ENCODE data around the gene RAB3GAP1.
"Not testable (repeated sequence)": the region's sequence is repeated elsewhere in the genome, so short reads cannot be mapped to it uniquely, and the experiment has no call there.

The RAB3GAP1 gene

DNA sequence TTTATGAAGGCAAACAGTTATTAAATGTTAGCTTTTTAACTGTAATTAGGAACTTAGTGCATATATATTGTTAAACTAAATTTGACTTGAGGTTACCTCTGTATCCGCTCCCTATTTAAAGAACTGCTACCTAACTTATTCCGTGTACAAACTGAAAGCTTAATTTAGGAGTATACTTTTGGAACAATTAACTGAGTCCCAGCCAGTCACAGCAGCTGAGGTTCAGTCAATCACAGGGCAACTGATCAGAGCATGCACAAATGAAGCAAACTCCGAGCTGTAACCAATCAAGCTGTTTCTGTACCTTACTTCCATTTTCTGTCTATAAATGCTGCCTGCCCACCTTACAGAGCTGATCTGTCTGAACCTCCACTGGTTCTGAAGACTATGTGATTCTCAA is 61.2 kb downstream of the RAB3GAP1 start:
- no peak for FAIRE-seq

DNA sequence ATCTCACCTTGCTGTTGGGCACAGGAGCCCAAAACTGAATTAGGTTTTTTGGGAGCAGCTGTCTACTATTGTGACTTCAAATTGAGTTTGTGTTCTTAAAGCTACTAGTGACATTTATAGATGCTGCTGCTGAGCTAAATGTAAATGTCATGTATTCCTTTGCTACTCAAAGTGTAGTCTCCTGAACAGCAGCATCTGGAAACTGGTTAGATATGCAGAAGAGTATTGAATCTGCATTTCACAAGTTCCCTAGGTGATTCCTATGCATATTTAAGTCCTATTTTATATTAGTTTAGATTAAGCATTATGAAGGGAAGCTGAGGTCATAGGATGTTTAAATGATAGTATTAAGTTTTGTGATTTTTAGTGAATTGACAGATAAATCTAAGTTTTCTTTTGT is 67.5 kb downstream of the RAB3GAP1 start:
- FAIRE-seq, result no peak

DNA sequence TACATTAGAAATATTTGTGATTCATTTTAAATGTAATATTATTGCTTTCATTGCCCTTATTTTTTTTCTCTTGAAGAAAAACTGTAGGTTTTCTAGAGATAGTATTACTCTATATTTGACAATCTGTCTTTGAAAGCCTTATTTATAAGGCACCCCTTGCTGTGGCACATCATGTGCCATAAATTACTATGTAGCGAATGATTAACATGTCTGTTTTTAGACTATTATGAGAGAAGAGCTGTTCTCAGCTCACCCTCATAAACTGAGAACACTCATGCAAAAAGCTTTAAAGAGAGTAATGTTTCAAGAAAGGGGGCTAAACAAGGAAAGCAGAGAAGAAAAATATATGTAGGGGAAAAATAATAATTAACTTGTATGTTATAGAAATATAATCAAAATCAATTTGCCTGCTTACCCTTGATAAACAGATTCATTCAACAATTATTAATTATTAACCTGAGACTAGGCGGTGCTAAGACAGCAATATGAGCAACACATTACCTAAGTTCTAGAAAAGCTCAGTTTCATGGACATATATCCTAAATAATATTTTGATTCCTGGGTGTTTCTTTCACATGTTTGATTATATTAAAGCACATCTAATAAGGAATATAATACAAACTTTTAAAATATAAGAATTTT is 69.0 kb downstream of the RAB3GAP1 start:
- FAIRE-seq, result peak; percentile 97

DNA sequence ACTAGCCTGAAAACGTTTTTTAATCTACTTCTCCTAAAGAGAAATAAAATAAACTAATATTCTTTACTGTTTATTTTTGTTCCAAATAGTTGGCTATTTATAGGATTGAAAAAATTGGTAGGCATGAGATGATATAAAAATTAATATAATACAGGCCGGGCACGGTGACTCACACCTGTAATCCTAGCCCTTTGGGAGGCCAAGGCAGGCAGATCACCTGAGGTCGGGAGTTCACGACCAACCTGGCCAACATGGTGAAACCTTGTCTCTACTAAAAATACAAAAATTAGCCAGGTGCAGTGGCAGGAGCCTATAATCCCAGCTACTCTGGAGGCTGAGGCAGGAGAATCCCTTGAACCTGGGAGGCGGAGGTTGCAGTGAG is 69.6 kb downstream of the RAB3GAP1 start:
- not testable (repeated sequence) for FAIRE-seq

DNA sequence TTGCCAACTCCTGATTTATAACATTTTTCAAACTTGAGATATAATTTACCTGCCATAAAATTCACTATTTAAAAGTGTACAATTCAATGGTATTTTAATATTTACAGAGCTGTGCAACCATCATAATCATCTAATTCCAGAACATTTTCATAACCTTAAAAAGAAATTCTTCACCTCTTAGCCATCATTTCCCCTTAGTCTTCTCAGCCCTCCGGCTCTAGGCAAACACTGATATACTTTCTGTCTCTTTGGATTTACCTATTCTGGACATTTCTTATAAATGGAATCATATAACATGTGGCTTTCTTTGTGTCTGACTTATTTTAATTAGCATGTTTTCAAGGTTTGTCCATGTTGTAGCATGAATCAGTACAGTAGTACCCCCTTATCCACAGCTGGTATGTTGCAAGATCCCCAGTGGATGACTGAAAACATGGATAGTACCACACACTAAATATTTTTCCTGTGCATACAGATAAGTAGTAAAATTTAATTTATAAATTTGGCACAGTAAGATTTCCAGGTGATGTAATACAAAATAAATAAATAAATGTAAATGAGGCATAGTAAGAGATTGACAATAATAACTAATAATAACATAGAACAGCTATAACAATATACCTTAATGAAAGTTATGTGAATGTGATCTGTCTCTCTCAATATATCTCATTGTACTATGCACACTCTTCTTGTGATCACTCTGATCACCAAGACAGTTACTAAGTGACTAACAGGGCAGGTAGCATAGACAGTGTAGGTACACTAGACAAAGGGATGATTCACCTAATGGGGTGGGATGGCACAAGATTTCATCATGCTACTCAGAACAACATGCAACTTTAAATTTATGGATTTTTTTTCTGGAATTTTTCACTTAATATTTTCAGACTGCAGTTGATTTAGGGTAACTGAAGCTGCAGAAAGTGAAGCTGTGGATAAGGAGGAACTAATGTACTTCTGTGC is 73.1 kb downstream of the RAB3GAP1 start:
- FAIRE-seq, result peak; percentile 86

DNA sequence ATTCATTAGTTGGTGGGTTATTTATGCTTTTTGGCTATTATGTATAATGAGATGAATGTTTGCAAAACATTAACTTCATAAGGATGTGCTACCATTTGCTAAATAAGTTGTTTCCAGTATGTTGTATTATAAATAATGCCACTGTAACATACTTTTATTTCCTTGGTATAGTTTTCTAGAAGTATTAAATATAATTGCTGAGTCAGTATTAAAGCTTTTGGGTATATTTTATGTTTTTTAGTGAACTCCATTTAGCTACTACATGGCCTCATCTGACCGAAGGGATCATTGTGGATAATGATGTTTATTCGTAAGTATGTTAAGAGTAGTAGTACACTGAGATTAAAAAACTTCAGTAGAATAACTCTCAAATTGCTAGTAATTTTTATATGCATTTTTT is 73.8 kb downstream of the RAB3GAP1 start:
- FAIRE-seq, result peak; percentile 13

DNA sequence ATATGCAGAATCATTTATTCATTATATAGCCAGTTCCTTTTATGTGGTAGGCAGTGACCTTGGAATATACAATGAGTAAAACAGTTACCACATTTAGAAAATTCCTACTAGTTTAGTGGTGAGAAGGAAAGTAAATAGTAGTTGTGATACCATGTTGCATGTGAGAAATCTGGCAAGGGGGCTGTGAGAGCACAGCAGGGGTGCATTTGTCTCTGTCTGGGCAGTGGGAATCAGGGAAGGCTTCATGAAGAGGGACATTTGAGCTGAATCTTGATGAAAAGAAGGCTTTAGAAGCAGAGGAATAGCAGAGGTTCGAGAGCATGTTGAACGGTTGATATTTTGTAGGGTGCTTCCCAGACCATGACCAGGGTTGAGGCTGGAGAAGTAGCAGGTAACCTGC is 78.7 kb downstream of the RAB3GAP1 start:
- FAIRE-seq, result no peak

DNA sequence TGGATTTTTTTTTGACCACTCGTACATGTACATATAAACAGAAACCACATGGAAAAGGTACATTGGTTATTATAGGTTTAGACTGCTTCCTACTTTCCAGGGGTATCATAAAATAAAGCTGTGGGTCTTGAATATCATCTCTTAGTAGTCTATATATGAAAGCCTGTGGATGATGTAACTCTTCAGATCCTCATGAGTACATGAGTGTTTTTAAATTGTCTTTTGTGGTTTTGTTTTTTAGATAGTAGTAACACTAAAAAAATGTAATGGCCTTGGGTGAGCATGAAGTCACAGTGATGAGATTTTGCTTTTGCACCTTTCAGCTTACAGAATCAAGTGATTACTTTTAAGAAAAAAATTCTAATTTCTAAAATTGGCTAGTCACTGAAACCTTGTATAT is 80.2 kb downstream of the RAB3GAP1 start:
- peak; percentile 55 for FAIRE-seq

DNA sequence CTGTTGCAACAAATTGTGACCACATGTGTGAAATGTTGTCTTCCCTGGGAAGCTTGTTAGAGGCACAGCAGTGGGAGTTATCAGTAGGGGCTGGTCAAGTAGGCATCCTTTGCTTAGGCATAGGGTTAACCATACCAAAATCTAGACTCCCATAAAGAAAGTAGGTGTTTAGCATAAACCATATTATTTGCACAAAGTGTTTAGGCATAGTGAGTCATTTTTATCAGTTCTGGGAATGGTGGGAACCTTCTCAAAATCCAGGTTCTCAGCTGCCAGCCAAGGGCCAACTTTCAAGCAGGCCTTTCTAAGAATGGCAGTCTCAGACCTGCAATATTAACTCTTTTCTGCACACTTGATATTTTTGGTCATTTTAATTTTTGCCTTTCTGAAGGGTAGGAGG is 88.5 kb downstream of the RAB3GAP1 start:
- no peak for FAIRE-seq

DNA sequence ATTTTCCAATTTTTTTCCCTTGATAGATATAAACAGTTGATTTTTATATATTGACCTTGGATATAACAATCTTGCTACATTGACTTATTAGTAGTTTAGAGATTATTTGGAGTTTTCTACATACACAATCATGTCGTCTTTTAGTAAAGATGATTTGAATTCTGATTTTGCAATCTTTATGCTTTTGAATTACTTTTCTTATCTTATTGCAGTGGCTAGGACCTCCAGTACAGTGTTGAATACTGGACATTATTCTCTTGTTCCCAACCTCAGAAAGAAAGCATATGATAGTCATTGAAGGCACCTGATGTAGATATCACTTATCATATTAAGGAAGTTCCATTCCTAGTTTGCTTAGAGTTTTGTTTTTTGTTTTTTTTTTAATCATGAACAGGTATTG is 90.2 kb downstream of the RAB3GAP1 start:
- peak; percentile 41 for FAIRE-seq

DNA sequence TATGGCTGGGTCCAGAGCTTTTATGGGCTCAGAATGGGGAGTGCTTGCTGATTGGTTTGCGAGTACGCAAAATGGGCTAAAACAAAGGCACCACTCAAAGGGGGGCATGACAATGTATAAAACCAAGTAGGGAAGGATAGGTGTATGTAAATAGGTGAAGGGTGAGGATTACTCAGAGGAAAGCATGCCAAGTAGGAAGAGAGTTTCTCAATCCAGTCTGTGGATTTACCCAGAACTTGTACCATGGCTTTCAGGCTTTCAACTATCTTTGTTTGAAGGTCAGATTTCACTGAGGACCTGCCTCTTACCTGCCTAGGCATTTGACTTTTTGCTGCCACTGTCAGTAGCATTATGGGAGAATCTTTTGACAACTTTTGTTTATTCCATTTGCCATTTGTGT is 92.3 kb downstream of the RAB3GAP1 start:
- FAIRE-seq, result no peak

DNA sequence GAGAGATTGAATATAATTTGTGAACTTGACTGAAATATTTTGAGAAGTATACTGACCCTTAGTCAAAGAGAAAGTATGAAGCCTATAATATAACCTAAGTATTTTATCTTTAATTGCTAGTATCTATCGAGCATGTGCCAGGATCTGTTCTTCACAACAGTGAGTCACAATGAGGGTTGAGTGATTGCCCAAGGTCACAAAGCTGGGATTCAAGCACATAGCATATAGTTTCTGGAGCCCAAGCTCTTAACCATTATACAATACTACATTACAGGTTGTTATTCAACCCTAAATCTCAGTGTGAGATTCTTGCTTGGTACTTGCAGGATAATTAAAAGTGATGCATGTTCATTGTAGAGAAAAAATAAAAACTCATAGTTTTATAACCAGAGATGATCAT is 97.2 kb downstream of the RAB3GAP1 start:
- no peak for FAIRE-seq

DNA sequence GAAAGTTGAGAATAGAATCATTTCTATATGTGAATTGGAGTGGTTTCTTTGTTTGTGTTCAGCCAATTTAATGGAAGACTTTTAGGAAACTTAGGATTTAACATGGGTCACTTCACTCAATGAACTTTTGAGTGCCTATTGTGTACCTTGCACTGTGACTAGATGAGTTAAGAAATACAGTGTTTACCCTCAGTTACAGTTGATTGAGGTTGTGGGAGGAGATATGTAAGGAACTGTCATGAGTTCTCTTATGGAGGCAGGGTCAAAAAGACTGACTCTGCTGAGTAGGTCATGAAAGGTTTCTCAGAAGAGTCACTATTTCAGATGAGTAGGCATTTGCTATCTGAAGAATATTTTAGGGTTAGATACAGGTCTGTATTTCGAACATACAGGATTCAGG is 98.6 kb downstream of the RAB3GAP1 start:
- no peak for FAIRE-seq

DNA sequence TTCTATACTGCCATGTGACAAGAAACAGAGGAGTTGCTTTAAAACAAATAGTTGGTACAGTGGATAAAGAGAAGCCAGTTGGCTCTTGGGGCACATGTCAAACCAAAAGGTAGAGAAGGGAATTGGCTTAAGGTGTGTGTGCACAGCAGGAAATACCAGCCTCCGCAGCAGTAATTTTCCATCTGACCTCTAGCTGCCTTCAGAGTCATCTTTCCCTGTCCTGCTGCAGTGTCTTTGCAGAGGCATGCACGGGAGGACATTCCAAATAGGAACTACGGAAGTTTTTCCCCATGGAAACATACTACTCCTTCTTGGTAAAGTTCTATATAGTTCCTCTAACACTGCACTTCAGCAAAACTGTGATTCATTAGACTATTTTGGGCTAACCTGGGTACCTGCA is 99.5 kb downstream of the RAB3GAP1 start:
- no peak for FAIRE-seq

DNA sequence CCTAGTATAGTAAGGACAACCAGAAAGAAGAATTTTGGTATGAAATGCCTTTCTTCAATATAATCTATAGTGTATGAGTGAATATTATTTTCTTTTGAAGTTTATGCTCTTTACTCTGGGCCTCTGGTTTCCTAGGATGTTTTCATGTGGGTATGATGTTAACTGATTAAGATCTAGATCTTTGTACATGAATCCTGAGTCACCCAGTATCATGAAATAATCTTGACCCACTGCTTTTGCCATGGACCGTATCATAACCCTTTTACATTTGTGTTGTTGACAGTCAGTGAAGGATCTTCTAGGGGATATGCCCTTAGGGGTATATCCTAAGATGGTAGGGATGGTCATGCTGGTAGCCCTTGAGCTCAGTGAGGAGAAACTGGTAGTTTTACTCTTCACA is 100.3 kb downstream of the RAB3GAP1 start:
- FAIRE-seq, result no peak

DNA sequence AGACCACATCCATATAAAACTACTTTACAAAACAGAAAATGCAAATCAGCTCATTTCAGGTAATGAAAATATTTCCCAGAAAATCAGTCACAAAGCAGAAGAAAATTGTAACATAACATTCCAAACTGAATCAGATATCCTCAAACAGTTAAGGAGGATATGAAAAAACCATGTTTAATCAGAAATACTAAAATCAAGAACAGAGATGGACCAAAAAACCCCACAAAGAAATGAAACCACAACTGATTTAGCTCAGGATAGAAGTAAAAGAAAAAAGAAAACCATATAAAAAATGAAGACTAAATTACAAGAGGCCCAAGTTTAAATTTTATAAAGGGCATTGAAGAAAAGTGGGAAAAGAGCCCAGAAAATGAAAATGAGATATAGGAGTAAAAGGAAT is 102.9 kb downstream of the RAB3GAP1 start:
- FAIRE-seq, result no peak

DNA sequence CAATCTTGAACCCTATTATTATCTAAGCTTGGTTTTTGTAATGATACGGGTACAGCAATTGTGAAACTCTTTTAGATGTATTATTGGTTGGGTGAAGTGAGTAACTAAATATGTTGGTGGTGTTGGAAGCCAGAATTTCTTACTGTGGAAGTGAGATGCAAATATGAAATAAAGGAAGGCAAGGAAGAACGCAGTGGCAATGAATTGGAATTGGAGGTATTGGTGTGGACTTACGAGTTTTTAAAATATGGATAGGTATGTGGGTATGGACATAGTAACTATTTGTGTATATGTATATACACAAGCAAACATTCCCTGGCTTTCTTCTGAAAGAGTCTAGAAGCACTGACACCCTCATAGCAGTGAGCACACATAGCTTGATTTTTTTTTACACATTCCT is 105.8 kb downstream of the RAB3GAP1 start:
- no peak for FAIRE-seq

DNA sequence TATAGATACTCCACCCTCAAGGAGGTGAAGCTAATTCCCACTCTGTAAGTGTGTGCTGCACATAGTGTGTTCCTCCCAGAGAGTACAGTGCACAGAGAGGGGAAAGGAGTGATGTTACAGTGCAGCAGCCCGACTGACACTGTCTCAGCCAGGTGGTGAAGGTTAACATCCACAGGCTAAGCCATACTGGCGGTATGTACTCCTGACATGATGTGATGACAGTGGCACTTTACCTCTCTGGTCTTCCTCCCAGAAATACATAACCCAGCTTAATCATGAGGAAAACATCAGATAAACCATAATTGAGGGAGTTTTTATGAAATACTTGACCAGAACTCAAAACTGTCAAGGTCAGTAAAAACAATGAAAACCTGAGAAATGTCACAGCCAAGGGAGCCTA is 107.1 kb downstream of the RAB3GAP1 start:
- FAIRE-seq, result no peak

DNA sequence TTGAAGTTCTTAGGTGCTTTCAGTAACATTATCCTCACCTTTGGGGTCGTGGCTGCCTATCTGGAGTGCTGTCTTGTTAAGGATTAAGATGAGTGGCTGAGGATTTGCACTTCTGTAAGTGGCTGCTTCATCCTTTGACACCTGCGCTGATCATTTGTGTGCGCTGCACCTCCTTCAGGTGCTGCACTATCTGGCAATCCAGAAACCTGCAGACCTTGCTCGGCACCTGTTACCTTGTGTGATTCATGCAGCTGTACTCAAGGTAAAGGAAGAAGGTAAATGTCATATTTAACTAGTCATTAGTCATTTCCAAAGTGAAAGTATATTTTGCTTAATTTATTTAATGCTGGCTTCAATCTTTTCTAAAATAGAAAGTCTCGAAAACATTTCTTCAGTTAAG is 110.3 kb downstream of the RAB3GAP1 start:
- peak; percentile 30 for FAIRE-seq

DNA sequence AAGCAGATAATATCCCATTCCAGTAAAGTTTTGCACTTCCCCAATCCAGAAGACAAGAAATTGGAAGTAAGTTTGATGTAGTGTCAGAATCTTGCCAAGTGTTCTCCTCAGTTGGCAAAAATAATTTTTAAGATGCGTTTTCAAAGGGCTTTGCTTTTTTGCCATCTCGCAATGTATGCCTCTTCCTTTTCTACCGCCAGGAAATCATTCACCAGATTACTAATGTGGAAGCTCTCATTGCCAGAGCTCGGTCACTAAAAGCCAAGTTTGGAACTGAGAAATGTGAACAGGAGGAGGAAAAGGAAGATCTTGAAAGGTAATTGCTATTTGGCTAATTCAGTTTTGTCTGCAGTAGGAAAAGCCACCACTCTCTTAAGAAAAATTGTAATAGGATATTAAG is 110.7 kb downstream of the RAB3GAP1 start:
- no peak for FAIRE-seq

DNA sequence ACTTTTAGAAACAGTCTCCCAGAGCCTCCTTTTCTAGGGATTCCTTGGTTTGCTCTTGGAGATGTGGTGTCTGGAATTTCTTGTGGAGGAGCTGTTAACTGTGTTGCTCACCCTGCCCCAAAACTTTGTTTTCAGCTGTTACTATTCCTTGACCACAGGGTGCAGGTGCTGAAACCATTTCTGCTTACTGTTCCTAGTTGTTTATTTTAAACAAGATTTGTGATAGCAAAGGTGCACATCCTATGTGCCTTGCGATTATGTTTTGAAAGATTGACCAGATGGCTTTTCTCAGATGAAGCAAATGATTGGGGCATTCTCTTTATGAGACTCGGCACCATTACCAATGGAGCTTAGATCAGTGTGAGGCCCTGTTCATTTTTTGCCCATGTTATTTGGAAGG is 111.2 kb downstream of the RAB3GAP1 start:
- no peak for FAIRE-seq

DNA sequence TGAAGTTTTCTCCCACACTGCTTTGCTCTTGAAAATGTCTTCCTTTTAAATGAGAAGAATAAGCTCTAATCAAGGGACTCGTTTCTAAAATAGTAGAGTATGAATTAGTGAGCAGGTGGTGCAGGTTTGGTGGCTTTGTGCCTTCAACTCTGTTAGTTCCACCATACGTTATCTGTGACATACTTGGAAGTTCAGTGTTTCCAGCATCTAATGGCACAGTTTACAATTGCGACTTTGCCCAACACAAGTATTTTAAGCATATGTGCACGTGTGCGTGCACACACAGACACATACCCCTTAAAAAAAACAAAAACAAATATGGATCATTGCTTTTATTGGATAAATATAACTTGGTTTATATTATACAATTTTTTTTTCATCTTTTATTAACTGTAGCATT is 111.8 kb downstream of the RAB3GAP1 start:
- FAIRE-seq, result no peak

DNA sequence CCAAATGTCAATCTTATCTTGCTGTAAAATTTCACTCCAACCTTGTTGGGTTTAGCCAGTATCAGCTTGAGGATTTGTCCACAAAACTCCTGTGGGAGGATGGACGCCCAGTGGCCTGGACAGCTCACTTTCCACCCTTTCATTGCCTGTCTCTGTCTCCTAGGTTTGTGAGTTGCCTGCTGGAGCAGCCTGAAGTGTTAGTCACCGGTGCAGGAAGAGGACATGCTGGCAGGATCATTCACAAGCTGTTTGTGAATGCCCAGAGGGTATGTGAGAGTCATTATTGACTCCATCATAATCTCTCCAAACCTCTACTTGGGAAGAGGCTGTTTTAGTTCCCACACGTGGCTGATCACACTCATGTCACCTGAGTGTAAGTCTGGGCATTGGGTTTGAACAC is 112.3 kb downstream of the RAB3GAP1 start:
- FAIRE-seq, result no peak

DNA sequence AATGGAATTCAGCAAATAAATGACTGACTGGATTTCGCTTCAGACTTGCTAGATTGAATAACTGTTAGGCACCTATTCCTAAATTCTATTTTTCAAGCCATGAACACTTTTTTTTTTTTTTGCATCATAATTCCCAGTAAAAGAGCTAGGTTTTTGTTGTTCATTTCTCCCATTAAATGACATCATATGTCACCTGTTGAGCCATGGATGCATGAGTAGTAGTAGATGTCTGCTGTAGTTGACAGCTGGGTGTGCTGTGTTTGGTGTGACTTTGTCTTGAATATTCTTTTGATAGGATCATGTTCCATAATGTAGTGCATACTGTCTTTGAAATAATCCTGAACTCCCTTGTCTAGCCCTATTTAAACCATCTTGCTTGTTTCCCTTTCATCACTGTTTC is 115.2 kb downstream of the RAB3GAP1 start:
- no peak for FAIRE-seq

Data from islet of Langerhans (tissue), 1 donor.